GM08714 (cell line): ENCODE measurements around the gene SMYD2.

ENCODE experiments used
- H3K4me3 ChIP-seq: fragments of 200-500 bp; sonication (Bioruptor generic); 2 replicates; pipeline ENCODE4 v1.5.1; 2014; ENCODE audit warnings: mild to moderate bottlenecking, low read length, inconsistent platforms
- ZNF274 ChIP-seq: IDR thresholded peaks from 2 replicates; pipeline ENCODE4 v1.6.1; 2012; ENCODE audit warnings: mild to moderate bottlenecking, low read depth, low read length

The SMYD2 gene

GRCh38 chr1:214338212-214338611 is 57.3 kb downstream of the SMYD2 start:
- no peak overlapping the region for H3K4me3 ChIP-seq
- no peak for TF ChIP-seq ZNF274

DNA sequence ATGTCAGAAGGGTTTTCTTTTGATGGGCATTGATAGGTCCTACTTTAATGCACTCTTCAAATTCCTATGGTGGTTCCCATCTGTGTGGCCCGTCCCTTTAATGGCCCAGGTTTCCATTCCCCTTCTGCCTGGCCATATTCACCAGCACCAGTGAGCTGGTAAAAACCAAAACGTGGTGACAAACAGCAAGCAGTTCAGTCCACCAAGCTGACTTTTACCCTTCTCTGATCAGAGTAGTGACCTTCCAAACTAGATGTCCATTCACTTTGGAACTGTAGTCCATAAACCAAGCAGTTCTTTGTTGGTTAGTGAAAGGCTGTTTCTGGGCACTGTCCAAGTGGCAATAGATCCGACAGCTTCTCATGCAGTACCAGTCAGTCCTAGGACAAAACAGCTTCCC is 60.5 kb downstream of the SMYD2 start:
- no peak for TF ChIP-seq ZNF274

GRCh38 chr1:214341932-214342331 is 61.0 kb downstream of the SMYD2 start:
- H3K4me3 ChIP-seq: no peak overlapping the region
- no peak for TF ChIP-seq ZNF274

More for the DNA sequence above, 60.5 kb downstream of the SMYD2 start:
- no peak overlapping the region for H3K4me3 ChIP-seq

GRCh38 chr1:214342525-214342924 is 61.6 kb downstream of the SMYD2 start:
- TF ChIP-seq ZNF274: no peak

DNA sequence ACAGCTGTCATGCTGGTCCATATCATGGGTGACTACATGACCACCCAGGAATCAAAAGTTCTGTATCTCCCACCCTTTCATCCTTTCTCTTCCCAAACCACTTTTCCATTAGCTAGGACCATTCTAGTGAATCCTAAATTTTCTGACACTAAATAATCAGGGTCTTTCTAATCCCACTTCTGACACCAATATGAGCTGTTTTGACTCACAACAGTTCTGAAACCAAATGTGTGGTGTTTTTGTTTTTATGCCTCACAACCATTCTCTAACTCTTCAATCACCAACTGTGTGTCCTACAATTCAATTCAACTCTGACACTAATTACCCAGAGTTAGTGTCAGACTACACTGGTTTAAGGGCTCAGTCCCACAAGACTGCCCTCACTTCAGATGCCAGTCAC is 63.9 kb downstream of the SMYD2 start:
- TF ChIP-seq ZNF274: no peak
- H3K4me3 ChIP-seq: no peak overlapping the region

More at GRCh38 chr1:214342525-214342924, 61.6 kb downstream of the SMYD2 start:
- no peak overlapping the region for H3K4me3 ChIP-seq

- TF ChIP-seq ZNF274: no peak
- no peak overlapping the region for H3K4me3 ChIP-seq
Measured at GRCh38 chr1:214349008-214349407, 68.0 kb downstream of the SMYD2 start.

DNA sequence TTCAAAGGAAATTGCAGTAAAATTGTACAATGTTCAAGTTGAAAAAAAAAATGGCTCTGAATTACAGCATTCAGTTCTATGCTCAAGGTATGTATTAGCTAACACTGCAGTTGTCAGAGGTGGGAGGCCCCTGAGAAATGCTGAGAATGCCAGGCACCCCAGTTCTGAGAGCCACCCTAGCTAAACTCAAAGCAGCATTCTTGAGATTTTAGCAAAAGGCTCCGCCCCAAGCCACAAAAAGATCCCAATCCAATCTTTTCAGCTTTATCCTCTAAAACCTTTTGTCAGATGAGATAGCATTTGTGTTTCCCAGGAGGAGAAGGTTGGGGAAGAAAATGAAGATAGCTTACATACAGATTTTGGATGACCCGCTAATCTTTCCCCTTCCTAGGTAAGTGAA is 68.8 kb downstream of the SMYD2 start:
- no peak overlapping the region for H3K4me3 ChIP-seq
- TF ChIP-seq ZNF274: no peak

DNA sequence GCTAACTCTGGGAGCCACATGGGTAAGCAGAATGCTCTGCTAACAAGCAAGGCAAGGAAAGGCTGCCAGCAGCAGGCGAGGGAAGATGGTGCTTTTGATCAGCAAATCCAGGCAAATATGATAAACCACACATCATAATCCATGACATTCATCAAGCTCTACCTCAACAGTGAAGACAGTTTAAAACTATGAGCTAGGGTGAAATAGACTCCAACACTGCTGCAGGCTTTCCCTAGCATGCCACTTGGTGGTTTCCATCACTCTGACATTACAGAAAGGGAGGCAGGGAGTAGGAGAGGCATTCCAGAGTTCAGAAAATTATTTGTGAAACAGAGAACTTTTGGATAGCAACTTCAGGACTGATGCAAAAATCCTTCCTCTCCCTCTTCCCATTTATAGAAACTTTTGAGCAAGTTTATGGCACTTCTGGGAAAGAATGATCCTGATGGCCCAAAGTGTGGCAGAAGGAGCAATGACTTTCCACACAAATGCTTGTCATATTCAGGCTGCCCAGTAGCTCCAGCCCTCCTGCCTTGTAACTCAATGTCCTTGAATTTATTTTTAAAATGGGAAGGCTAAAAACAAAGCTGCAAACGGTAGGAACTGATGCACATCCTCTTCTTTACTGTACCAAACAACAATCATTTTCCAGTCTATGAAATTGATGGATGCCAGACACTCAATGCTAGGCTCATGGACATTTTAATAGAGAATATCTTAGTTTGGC is 70.8 kb downstream of the SMYD2 start:
- no peak for TF ChIP-seq ZNF274
- no peak overlapping the region for H3K4me3 ChIP-seq

- no peak overlapping the region for H3K4me3 ChIP-seq
- TF ChIP-seq ZNF274: no peak
Measured at GRCh38 chr1:214352838-214353237, 71.9 kb downstream of the SMYD2 start.

- no peak overlapping the region for H3K4me3 ChIP-seq
- no peak for TF ChIP-seq ZNF274
Measured at GRCh38 chr1:214354440-214355148, 73.6 kb downstream of the SMYD2 start.

- TF ChIP-seq ZNF274: no peak
- no peak overlapping the region for H3K4me3 ChIP-seq
Measured at GRCh38 chr1:214360116-214360515, 79.2 kb downstream of the SMYD2 start.

- H3K4me3 ChIP-seq: no peak overlapping the region
- no peak for TF ChIP-seq ZNF274
Measured at GRCh38 chr1:214360525-214361164, 79.7 kb downstream of the SMYD2 start.

- TF ChIP-seq ZNF274: no peak
- H3K4me3 ChIP-seq: no peak overlapping the region
Measured at GRCh38 chr1:214361636-214362035, 80.7 kb downstream of the SMYD2 start.

DNA sequence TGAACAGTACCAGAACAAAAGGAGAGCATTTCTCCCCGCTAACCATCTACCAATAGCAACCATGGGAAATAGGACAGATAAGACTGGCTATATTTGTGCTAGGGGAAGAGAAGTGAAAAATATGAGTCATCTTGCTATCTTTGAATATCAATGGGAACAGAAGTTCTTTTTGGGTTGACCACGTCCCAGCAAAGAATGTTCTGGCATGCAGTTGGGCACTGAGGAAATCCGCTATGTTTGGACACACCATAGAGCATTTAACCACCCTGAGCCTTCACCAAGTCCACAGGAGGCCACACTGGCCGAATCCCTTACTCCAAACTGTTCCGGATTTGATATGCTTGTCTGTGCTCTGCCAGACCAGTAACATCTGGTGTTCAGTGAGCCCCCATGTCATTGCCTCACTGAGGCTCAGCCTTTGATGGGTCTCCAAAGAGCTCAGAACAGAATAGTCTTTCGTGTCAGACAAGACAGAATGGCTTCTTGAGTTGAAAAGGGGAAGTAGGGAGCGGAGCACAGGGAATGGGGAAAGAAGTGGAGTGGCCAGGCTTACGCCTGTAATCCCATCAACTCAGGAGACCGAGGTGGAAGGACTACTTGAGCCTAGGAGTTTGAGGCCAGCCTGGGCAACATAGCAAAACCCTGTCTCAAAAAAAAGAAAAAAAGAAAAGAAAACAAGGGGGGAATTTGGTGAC is 81.4 kb downstream of the SMYD2 start:
- no peak for TF ChIP-seq ZNF274
- no peak overlapping the region for H3K4me3 ChIP-seq
